Hematopoietic multipotent progenitor cell treated with erythropoietin and hydrocortisone succinate and interleukin-3 and kit ligand, for 8 days (in vitro differentiated cells): ENCODE results near the gene GPR25.
A peak's percentile ranks its signal among the peaks of the same experiment; 100 is the strongest.

Source experiments
- DNase-seq: peaks from one replicate; pipeline ENCODE4 v3.0.0-alpha.2; 2015

GPR25 gene

GRCh38 chr1:200872446-200873115, at the start of gene GPR25:
Gene GPR25, plus strand, starts transcription at chr1:200872981. Its CDS starts 57 bp downstream, at chr1:200873038.
- DNase-seq, result no peak

GRCh38 chr1:200831091-200831490, 41.7 kb upstream of the GPR25 start:
- DNase-seq, result no peak

- DNase-seq, result no peak
Observed at GRCh38 chr1:200834383-200834782, 38.4 kb upstream of the GPR25 start.

- DNase-seq, result no peak
Observed at GRCh38 chr1:200836213-200836612, 36.6 kb upstream of the GPR25 start.

GRCh38 chr1:200837931-200838571, 34.7 kb upstream of the GPR25 start:
- DNase-seq, result peak; percentile 39

GRCh38 chr1:200838676-200839445, 33.9 kb upstream of the GPR25 start:
- DNase-seq, result no peak

- DNase-seq, result no peak
Observed at GRCh38 chr1:200845360-200845759, 27.4 kb upstream of the GPR25 start.

- no peak for DNase-seq
Observed at GRCh38 chr1:200846398-200846797, 26.4 kb upstream of the GPR25 start.

- no peak for DNase-seq
Observed at GRCh38 chr1:200849430-200849829, 23.4 kb upstream of the GPR25 start.

GRCh38 chr1:200850554-200850953, 22.2 kb upstream of the GPR25 start:
- DNase-seq, result no peak

GRCh38 chr1:200856716-200857357, 15.9 kb upstream of the GPR25 start:
- DNase-seq, result no peak

- DNase-seq, result no peak
Observed at GRCh38 chr1:200857804-200858203, 15.0 kb upstream of the GPR25 start.

GRCh38 chr1:200861937-200862647, 10.7 kb upstream of the GPR25 start:
- no peak for DNase-seq

GRCh38 chr1:200862713-200863415, 9.9 kb upstream of the GPR25 start:
- no peak for DNase-seq

- no peak for DNase-seq
Observed at GRCh38 chr1:200866116-200866515, 6.7 kb upstream of the GPR25 start.

GRCh38 chr1:200866521-200866920, 6.3 kb upstream of the GPR25 start:
- DNase-seq, result no peak

- DNase-seq, result no peak
Observed at GRCh38 chr1:200867018-200867811, 5.6 kb upstream of the GPR25 start.

- no peak for DNase-seq
Observed at GRCh38 chr1:200869376-200869752, 3.4 kb upstream of the GPR25 start.

- no peak for DNase-seq
Observed at GRCh38 chr1:200869753-200870391, 2.9 kb upstream of the GPR25 start.

GRCh38 chr1:200873116-200873670, 412 bp downstream of the GPR25 start:
- DNase-seq, result no peak
